ENCODE measurements around the gene PTPRT.

The PTPRT gene

GRCh38 chr20:43006651-43007375, 182.9 kb downstream of the PTPRT start:
- intact Hi-C loops (cut with DNase I; ENCODE audit: low total_unique reads) = no loop called here
- Histone ChIP-seq H3K36me3 (no peaks in the 10 kb centered on the region), H3K4me3 (no peak overlapping the region), H3K27ac (no peak overlapping the region), H3K4me1 (no peaks in the 10 kb centered on the region), H3K9me3 (no peaks in the 10 kb centered on the region), H3K27me3 (no peaks in the 10 kb centered on the region)
- DNase-seq = no peak
- TF ChIP-seq CTCF (IDR thresholded peaks at IDR 0.05) = no peak

- no peaks in the 10 kb centered on the region for H3K4me1 ChIP-seq
- no peak for DNase-seq
- intact Hi-C loops (cut with DNase I; ENCODE audit: low total_unique reads) = no loop called here
- TF ChIP-seq CTCF (IDR thresholded peaks at IDR 0.05) = no peak
- H3K9me3 ChIP-seq = no peaks in the 10 kb centered on the region
- H3K36me3 ChIP-seq = no peaks in the 10 kb centered on the region
- no peaks in the 10 kb centered on the region for H3K27me3 ChIP-seq
- no peak overlapping the region for H3K27ac ChIP-seq
- H3K4me3 ChIP-seq = no peak overlapping the region
Measured at GRCh38 chr20:43003318-43003944, 186.3 kb downstream of the PTPRT start.

GRCh38 chr20:42996141-42996540, 193.6 kb downstream of the PTPRT start:
- Histone ChIP-seq H3K27me3 (no peaks in the 10 kb centered on the region), H3K27ac (no peak overlapping the region), H3K4me3 (no peak overlapping the region), H3K4me1 (no peaks in the 10 kb centered on the region), H3K9me3 (peaks cover 0 to 5% (median 0%) of the 10 kb centered on the region in 3 donors), H3K36me3 (no peaks in the 10 kb centered on the region)
- intact Hi-C loops (cut with DNase I; ENCODE audit: low total_unique reads) = no loop called here
- DNase-seq = no peak
- TF ChIP-seq CTCF (IDR thresholded peaks at IDR 0.05) = no peak

GRCh38 chr20:42988319-42988718, 201.4 kb downstream of the PTPRT start:
- Histone ChIP-seq H3K4me1 (no peaks in the 10 kb centered on the region), H3K27ac (no peak overlapping the region), H3K9me3 (no peaks in the 10 kb centered on the region), H3K4me3 (no peak overlapping the region), H3K36me3 (no peaks in the 10 kb centered on the region), H3K27me3 (no peaks in the 10 kb centered on the region)
- intact Hi-C loops (cut with DNase I; ENCODE audit: low total_unique reads) = no loop called here
- TF ChIP-seq CTCF (IDR thresholded peaks at IDR 0.05) = no peak
- DNase-seq = no peak

- Histone ChIP-seq H3K4me3 (no peak overlapping the region), H3K27ac (no peak overlapping the region), H3K27me3 (no peaks in the 10 kb centered on the region), H3K36me3 (no peaks in the 10 kb centered on the region), H3K4me1 (no peaks in the 10 kb centered on the region), H3K9me3 (no peaks in the 10 kb centered on the region)
- TF ChIP-seq CTCF (IDR thresholded peaks at IDR 0.05) = no peak
- DNase-seq = no peak
- intact Hi-C loops (cut with DNase I; ENCODE audit: low total_unique reads) = no loop called here
Measured at GRCh38 chr20:42987376-42988114, 202.2 kb downstream of the PTPRT start.
